T follicular helper cell (primary cell): Measurements from ENCODE around the gene SH2B3.

Experiments used
- DNase-seq: peaks from one replicate; pipeline ENCODE4 v3.0.0-alpha.2; 2020; ENCODE audit warnings: low read depth

The SH2B3 gene

GRCh38 chr12:111444925-111445725 is 39.4 kb downstream of the SH2B3 start:
- DNase-seq = peak; percentile 69

- DNase-seq = no peak
Observed at GRCh38 chr12:111445726-111446581, 40.2 kb downstream of the SH2B3 start.

- no peak for DNase-seq
Observed at GRCh38 chr12:111446631-111447570, 41.2 kb downstream of the SH2B3 start.

- DNase-seq = no peak
Observed at GRCh38 chr12:111447571-111448265, 42.0 kb downstream of the SH2B3 start.

- DNase-seq = no peak
Observed at GRCh38 chr12:111448266-111448830, 42.6 kb downstream of the SH2B3 start.

GRCh38 chr12:111448846-111449790 is 43.4 kb downstream of the SH2B3 start:
- no peak for DNase-seq

GRCh38 chr12:111450676-111451075 is 45.0 kb downstream of the SH2B3 start:
- DNase-seq = no peak

GRCh38 chr12:111451232-111451631 is 45.5 kb downstream of the SH2B3 start:
- no peak for DNase-seq

GRCh38 chr12:111451649-111452129 is 46.0 kb downstream of the SH2B3 start:
- no peak for DNase-seq

- DNase-seq = no peak
Observed at GRCh38 chr12:111453071-111453989, 47.6 kb downstream of the SH2B3 start.

- no peak for DNase-seq
Observed at GRCh38 chr12:111454311-111454710, 48.6 kb downstream of the SH2B3 start.

GRCh38 chr12:111454716-111455447 is 49.2 kb downstream of the SH2B3 start:
- DNase-seq = no peak

GRCh38 chr12:111455448-111456320 is 50.0 kb downstream of the SH2B3 start:
- no peak for DNase-seq

- DNase-seq = no peak
Observed at GRCh38 chr12:111457071-111457470, 51.3 kb downstream of the SH2B3 start.

GRCh38 chr12:111457577-111457976 is 51.9 kb downstream of the SH2B3 start:
- no peak for DNase-seq

GRCh38 chr12:111458546-111459172 is 52.9 kb downstream of the SH2B3 start:
- no peak for DNase-seq
